HEK293 (cell line): ENCODE measurements around the gene CDC14A.
A peak's percentile ranks its signal among the peaks of the same experiment; 100 is the strongest.

Source experiments
- GLI2 ChIP-seq: fragments of 450-650 bp; formaldehyde crosslinking; IDR thresholded peaks from 2 replicates; pipeline ENCODE4; 2017; ENCODE audit warnings: missing biosample characterization, missing genetic modification characterization, low read depth, borderline replicate concordance
- KLF9 ChIP-seq: fragments of 450-650 bp; formaldehyde crosslinking; IDR thresholded peaks from 2 replicates; pipeline ENCODE4 v1.5.1; 2016; ENCODE audit warnings: missing biosample characterization, missing genetic modification characterization, low read depth
- PATZ1 ChIP-seq: fragments of 450-650 bp; formaldehyde crosslinking; IDR thresholded peaks from 2 replicates; pipeline ENCODE4 v1.5.1; 2016; ENCODE audit warnings: missing biosample characterization, missing genetic modification characterization
- SCRT2 ChIP-seq: fragments of 450-650 bp; formaldehyde crosslinking; IDR thresholded peaks from 2 replicates; pipeline ENCODE4 v1.5.1; 2016; ENCODE audit warnings: missing biosample characterization, missing genetic modification characterization
- ZBTB21 ChIP-seq: fragments of 450-650 bp; formaldehyde crosslinking; IDR thresholded peaks from 2 replicates; pipeline ENCODE4 v1.5.1; 2017; ENCODE audit warnings: missing biosample characterization, missing genetic modification characterization
- ZBTB26 ChIP-seq: fragments of 450-650 bp; formaldehyde crosslinking; optimal IDR thresholded peaks from 2 replicates; pipeline ENCODE3; 2016; ENCODE audit warnings: missing biosample characterization, mild to moderate bottlenecking, missing genetic modification characterization
- ZBTB7A ChIP-seq: fragments of 450-650 bp; formaldehyde crosslinking; IDR thresholded peaks from 2 replicates; pipeline ENCODE4 v1.5.1; 2016; ENCODE audit warnings: low read depth, missing biosample characterization, missing genetic modification characterization
- ZEB2 ChIP-seq: fragments of 450-650 bp; formaldehyde crosslinking; IDR thresholded peaks from 2 replicates; pipeline ENCODE4 v1.5.1; 2016; ENCODE audit warnings: missing biosample characterization, missing genetic modification characterization
- ZFP37 ChIP-seq: fragments of 450-650 bp; formaldehyde crosslinking; IDR thresholded peaks from 2 replicates; pipeline ENCODE4 v1.5.1; 2016; ENCODE audit warnings: missing biosample characterization, missing genetic modification characterization
- ZNF155 ChIP-seq: fragments of 450-650 bp; formaldehyde crosslinking; IDR thresholded peaks from 2 replicates; pipeline ENCODE4 v1.5.1; 2016; ENCODE audit warnings: missing biosample characterization, missing genetic modification characterization
- ZNF174 ChIP-seq: fragments of 450-650 bp; formaldehyde crosslinking; IDR thresholded peaks from 2 replicates; pipeline ENCODE4 v1.5.0; 2017; ENCODE audit warnings: missing biosample characterization, mild to moderate bottlenecking, missing genetic modification characterization
- ZNF221 ChIP-seq: fragments of 450-650 bp; formaldehyde crosslinking; IDR thresholded peaks from 2 replicates; pipeline ENCODE4 v1.5.1; 2017; ENCODE audit warnings: missing biosample characterization, missing genetic modification characterization, borderline replicate concordance
- ZNF266 ChIP-seq: fragments of 450-650 bp; formaldehyde crosslinking; IDR thresholded peaks from 2 replicates; pipeline ENCODE4 v1.5.1; 2016; ENCODE audit warnings: missing biosample characterization, missing genetic modification characterization, low read depth
- ZNF302 ChIP-seq: fragments of 450-650 bp; formaldehyde crosslinking; IDR thresholded peaks from 2 replicates; pipeline ENCODE4 v1.5.1; 2016; ENCODE audit warnings: missing biosample characterization, missing genetic modification characterization, low read depth
- ZNF311 ChIP-seq: fragments of 450-650 bp; formaldehyde crosslinking; IDR thresholded peaks from 2 replicates; pipeline ENCODE4 v1.5.1; 2017; ENCODE audit warnings: missing biosample characterization, missing genetic modification characterization, borderline replicate concordance
- ZNF350 ChIP-seq: fragments of 450-650 bp; formaldehyde crosslinking; IDR thresholded peaks from 2 replicates; pipeline ENCODE4 v1.5.0; 2017; ENCODE audit warnings: missing biosample characterization, mild to moderate bottlenecking, missing genetic modification characterization
- ZNF394 ChIP-seq: fragments of 450-650 bp; formaldehyde crosslinking; IDR thresholded peaks from 2 replicates; pipeline ENCODE4 v1.5.1; 2016; ENCODE audit warnings: missing biosample characterization, missing genetic modification characterization, mild to moderate bottlenecking, moderate library complexity, borderline replicate concordance
- ZNF426 ChIP-seq: fragments of 450-650 bp; formaldehyde crosslinking; IDR thresholded peaks from 2 replicates; pipeline ENCODE4 v1.5.1; 2017; ENCODE audit warnings: missing biosample characterization, missing genetic modification characterization, mild to moderate bottlenecking, inconsistent platforms, moderate library complexity
- ZNF560 ChIP-seq: fragments of 450-650 bp; formaldehyde crosslinking; IDR thresholded peaks from 2 replicates; pipeline ENCODE4 v1.5.1; 2017; ENCODE audit warnings: missing biosample characterization, missing genetic modification characterization, borderline replicate concordance
- ZNF623 ChIP-seq: fragments of 450-650 bp; formaldehyde crosslinking; IDR thresholded peaks from 2 replicates; pipeline ENCODE4 v1.5.1; 2016; ENCODE audit warnings: missing biosample characterization, missing genetic modification characterization
- ZNF654 ChIP-seq: fragments of 450-650 bp; formaldehyde crosslinking; IDR thresholded peaks from 2 replicates; pipeline ENCODE4 v1.5.1; 2016; ENCODE audit warnings: low read depth, missing biosample characterization, missing genetic modification characterization
- ZNF677 ChIP-seq: fragments of 450-650 bp; IDR thresholded peaks from 2 replicates; pipeline ENCODE4 v1.5.0; 2018; ENCODE audit warnings: missing biosample characterization, mild to moderate bottlenecking, missing genetic modification characterization, moderate library complexity
- ZNF701 ChIP-seq: fragments of 450-650 bp; formaldehyde crosslinking; IDR thresholded peaks from 2 replicates; pipeline ENCODE4 v1.5.1; 2016; ENCODE audit warnings: missing biosample characterization, missing genetic modification characterization
- ZNF776 ChIP-seq: fragments of 450-650 bp; formaldehyde crosslinking; IDR thresholded peaks from 2 replicates; pipeline ENCODE4 v1.5.0; 2017; ENCODE audit warnings: missing biosample characterization, missing genetic modification characterization, borderline replicate concordance
- TF ChIP-seq, protein P1 (sequence below): fragments of 450-650 bp; formaldehyde crosslinking; IDR thresholded peaks from 2 replicates; pipeline ENCODE4 v1.5.1; 2016; ENCODE audit warnings: missing biosample characterization, missing genetic modification characterization
- TF ChIP-seq, protein P2 (sequence below): fragments of 450-650 bp; formaldehyde crosslinking; IDR thresholded peaks from 2 replicates; pipeline ENCODE4 v1.5.1; 2016; ENCODE audit warnings: missing biosample characterization, missing genetic modification characterization
- TF ChIP-seq, protein P3 (sequence below): fragments of 450-650 bp; formaldehyde crosslinking; IDR thresholded peaks from 2 replicates; pipeline ENCODE4 v1.5.1; 2016; ENCODE audit warnings: missing biosample characterization, missing genetic modification characterization

The CDC14A gene

DNA sequence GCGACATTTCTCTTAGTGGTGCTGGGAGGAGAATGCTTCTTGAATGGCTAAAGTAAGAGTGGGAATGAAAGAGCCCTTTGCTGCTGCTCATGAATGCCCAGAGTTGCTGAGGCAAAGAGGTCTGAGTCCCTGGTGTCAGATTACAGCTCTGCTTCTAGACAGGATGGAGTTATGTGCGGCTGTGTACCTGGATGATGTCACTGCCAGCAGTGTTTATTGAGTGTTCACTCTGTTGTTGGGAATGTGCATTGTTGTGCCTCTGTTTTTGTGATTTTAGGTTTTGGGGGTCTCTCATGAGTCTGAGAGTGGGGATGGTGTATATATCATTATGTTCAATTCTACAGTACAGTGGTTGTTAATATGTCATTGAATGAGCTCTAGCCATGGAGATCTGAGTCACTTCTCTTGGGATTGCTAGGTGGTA lies 2.7 kb downstream of the CDC14A start (continued):
- TF ChIP-seq, protein P1, sequence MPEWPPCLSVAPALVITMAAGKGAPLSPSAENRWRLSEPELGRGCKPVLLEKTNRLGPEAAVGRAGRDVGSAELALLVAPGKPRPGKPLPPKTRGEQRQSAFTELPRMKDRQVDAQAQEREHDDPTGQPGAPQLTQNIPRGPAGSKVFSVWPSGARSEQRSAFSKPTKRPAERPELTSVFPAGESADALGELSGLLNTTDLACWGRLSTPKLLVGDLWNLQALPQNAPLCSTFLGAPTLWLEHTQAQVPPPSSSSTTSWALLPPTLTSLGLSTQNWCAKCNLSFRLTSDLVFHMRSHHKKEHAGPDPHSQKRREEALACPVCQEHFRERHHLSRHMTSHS (tag by site-specific recombination), result no peak
- TF ChIP-seq ZBTB7A (no peak), ZNF221 (tag by site-specific recombination) (no peak), ZNF350 (tag by site-specific recombination) (no peak), GLI2 (tag by site-specific recombination) (no peak), ZNF302 (tag by site-specific recombination) (no peak), ZNF394 (tag by site-specific recombination) (no peak; the same call in 1 of the 2 replicates), ZNF677 (tag by site-specific recombination) (no peak), ZNF174 (tag by site-specific recombination) (no peak), ZNF155 (no peak), ZBTB21 (tag by site-specific recombination) (peak; percentile 85), ZNF623 (no peak), ZNF560 (tag by site-specific recombination) (no peak), ZFP37 (peak; percentile 75; the same call in 1 of the 2 replicates), PATZ1 (tag by site-specific recombination) (peak; percentile 23; the same call in 1 of the 2 replicates), ZNF776 (no peak), ZNF266 (tag by site-specific recombination) (no peak), ZNF426 (tag by site-specific recombination) (no peak), KLF9 (tag by site-specific recombination) (no peak), ZNF701 (tag by site-specific recombination) (no peak), ZNF311 (tag by site-specific recombination) (no peak), ZNF654 (tag by site-specific recombination) (no peak), ZEB2 (tag by site-specific recombination) (peak; percentile 98), ZBTB26 (tag by site-specific recombination) (no peak), SCRT2 (peak; percentile 45; the same call in 1 of the 2 replicates)
- TF ChIP-seq, protein P2, sequence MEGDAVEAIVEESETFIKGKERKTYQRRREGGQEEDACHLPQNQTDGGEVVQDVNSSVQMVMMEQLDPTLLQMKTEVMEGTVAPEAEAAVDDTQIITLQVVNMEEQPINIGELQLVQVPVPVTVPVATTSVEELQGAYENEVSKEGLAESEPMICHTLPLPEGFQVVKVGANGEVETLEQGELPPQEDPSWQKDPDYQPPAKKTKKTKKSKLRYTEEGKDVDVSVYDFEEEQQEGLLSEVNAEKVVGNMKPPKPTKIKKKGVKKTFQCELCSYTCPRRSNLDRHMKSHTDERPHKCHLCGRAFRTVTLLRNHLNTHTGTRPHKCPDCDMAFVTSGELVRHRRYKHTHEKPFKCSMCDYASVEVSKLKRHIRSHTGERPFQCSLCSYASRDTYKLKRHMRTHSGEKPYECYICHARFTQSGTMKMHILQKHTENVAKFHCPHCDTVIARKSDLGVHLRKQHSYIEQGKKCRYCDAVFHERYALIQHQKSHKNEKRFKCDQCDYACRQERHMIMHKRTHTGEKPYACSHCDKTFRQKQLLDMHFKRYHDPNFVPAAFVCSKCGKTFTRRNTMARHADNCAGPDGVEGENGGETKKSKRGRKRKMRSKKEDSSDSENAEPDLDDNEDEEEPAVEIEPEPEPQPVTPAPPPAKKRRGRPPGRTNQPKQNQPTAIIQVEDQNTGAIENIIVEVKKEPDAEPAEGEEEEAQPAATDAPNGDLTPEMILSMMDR (tag by site-specific recombination), result no peak
- TF ChIP-seq, protein P3, sequence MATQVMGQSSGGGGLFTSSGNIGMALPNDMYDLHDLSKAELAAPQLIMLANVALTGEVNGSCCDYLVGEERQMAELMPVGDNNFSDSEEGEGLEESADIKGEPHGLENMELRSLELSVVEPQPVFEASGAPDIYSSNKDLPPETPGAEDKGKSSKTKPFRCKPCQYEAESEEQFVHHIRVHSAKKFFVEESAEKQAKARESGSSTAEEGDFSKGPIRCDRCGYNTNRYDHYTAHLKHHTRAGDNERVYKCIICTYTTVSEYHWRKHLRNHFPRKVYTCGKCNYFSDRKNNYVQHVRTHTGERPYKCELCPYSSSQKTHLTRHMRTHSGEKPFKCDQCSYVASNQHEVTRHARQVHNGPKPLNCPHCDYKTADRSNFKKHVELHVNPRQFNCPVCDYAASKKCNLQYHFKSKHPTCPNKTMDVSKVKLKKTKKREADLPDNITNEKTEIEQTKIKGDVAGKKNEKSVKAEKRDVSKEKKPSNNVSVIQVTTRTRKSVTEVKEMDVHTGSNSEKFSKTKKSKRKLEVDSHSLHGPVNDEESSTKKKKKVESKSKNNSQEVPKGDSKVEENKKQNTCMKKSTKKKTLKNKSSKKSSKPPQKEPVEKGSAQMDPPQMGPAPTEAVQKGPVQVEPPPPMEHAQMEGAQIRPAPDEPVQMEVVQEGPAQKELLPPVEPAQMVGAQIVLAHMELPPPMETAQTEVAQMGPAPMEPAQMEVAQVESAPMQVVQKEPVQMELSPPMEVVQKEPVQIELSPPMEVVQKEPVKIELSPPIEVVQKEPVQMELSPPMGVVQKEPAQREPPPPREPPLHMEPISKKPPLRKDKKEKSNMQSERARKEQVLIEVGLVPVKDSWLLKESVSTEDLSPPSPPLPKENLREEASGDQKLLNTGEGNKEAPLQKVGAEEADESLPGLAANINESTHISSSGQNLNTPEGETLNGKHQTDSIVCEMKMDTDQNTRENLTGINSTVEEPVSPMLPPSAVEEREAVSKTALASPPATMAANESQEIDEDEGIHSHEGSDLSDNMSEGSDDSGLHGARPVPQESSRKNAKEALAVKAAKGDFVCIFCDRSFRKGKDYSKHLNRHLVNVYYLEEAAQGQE, result no peak
